ENCODE results near the gene PARP14. TPM values are rescaled to one million over a fixed set of nuclear protein-coding genes. Genes with fewer than 3 reads are reported as not detected.

The PARP14 gene
- polyA plus RNA-seq, 3 donors = 22.1 to 26.8 (median 22.6) TPM

GRCh38 chr3:122758877-122759560, 78.4 kb downstream of the PARP14 start:
- DNase-seq (ENCODE audit: low read depth in 3 of 3, low spot score in 2 of 3) = no peak

GRCh38 chr3:122760453-122761271, 80.0 kb downstream of the PARP14 start:
- no peak for DNase-seq (ENCODE audit: low read depth in 3 of 3, low spot score in 2 of 3)

- DNase-seq (ENCODE audit: low read depth in 3 of 3, low spot score in 2 of 3) = no peak
These were observed 85.8 kb downstream of the PARP14 start for GRCh38 chr3:122766430-122766829.

GRCh38 chr3:122767540-122768372, 87.1 kb downstream of the PARP14 start:
- no peak for DNase-seq (ENCODE audit: low read depth in 3 of 3, low spot score in 2 of 3)

GRCh38 chr3:122770521-122771202, 90.0 kb downstream of the PARP14 start:
- DNase-seq (ENCODE audit: low read depth in 3 of 3, low spot score in 2 of 3) = no peak

- DNase-seq (ENCODE audit: low read depth in 3 of 3, low spot score in 2 of 3) = no peak
These were observed 92.2 kb downstream of the PARP14 start for GRCh38 chr3:122772827-122773226.

GRCh38 chr3:122773944-122774509, 93.4 kb downstream of the PARP14 start:
- no peak for DNase-seq (ENCODE audit: low read depth in 3 of 3, low spot score in 2 of 3)

GRCh38 chr3:122774564-122774963, 93.9 kb downstream of the PARP14 start:
- no peak for DNase-seq (ENCODE audit: low read depth in 3 of 3, low spot score in 2 of 3)

GRCh38 chr3:122776675-122777468, 96.2 kb downstream of the PARP14 start:
- DNase-seq (ENCODE audit: low read depth in 3 of 3, low spot score in 2 of 3) = no peak

GRCh38 chr3:122777563-122777962, 96.9 kb downstream of the PARP14 start:
- no peak for DNase-seq (ENCODE audit: low read depth in 3 of 3, low spot score in 2 of 3)

Other genes starting within 250 kb of the PARP14 start
- gene KPNA1, start 165.9 kb upstream of the PARP14 start, polyA plus RNA-seq (ENCODE audit: insufficient read length in 3 of 3) = 10 to 100 TPM; 47.2 to 51.6 (median 51.1) TPM
- gene PARP9, start 116.5 kb upstream of the PARP14 start, polyA plus RNA-seq (ENCODE audit: insufficient read length in 3 of 3) = 10 to 100 TPM; 16.9 to 18.3 (median 17.2) TPM
- 10 to 100 TPM; 14.3 to 14.8 (median 14.6) TPM for gene DTX3L, start 116.5 kb upstream of the PARP14 start, polyA plus RNA-seq (ENCODE audit: insufficient read length in 3 of 3)
- under 1 TPM; 0.11 to 0.25 (median 0.14) TPM for gene PARP15, start 103.2 kb upstream of the PARP14 start, polyA plus RNA-seq (ENCODE audit: insufficient read length in 3 of 3)
- gene HSPBAP1, start 113.0 kb downstream of the PARP14 start, polyA plus RNA-seq (ENCODE audit: insufficient read length in 3 of 3) = 10 to 100 TPM in 2 of 3 donors, 1 to 10 TPM in 1; 10.0 to 11.6 (median 10.9) TPM
- 10 to 100 TPM; 15.7 to 16.8 (median 16.3) TPM for gene SLC49A4, start 114.2 kb downstream of the PARP14 start, polyA plus RNA-seq (ENCODE audit: insufficient read length in 3 of 3)

Measured in right renal cortex interstitium (tissue), 3 donors.